ENCODE measurements around the gene RYR2.

RYR2 gene

GRCh38 chr1:237878406-237878805 lies 836.4 kb downstream of the RYR2 start:
- H3K4me3 ChIP-seq (ENCODE audit: low read depth, low read length) = no peak overlapping the region
- no peak for TF ChIP-seq CTCF (IDR thresholded peaks at IDR 0.05; ENCODE audit: insufficient read depth, low read depth, low read length, missing control alignments)

GRCh38 chr1:237879195-237879594 lies 837.2 kb downstream of the RYR2 start:
- DNase-seq (ENCODE audit: low read depth) = no peak
- no peak for TF ChIP-seq CTCF (IDR thresholded peaks at IDR 0.05; ENCODE audit: insufficient read depth, low read depth, low read length, missing control alignments)
- no peak overlapping the region for H3K4me3 ChIP-seq (ENCODE audit: low read depth, low read length)

More at GRCh38 chr1:237878406-237878805, 836.4 kb downstream of the RYR2 start:
- no peak for DNase-seq (ENCODE audit: low read depth)
